Mononuclear cell (primary cell): ENCODE measurements around the gene MAFF. TPM values are rescaled to one million over a fixed set of nuclear protein-coding genes. Genes with fewer than 3 reads are reported as not detected.
"Not testable (repeated sequence)": the region's sequence is repeated elsewhere in the genome, so short reads cannot be mapped to it uniquely, and the experiment has no call there.

Source experiments
- H3K27me3 ChIP-seq: 2 replicates; pipeline ENCODE4 v1.6.0; 2011; ENCODE audit warnings: low read length, control low read depth; ENCODE audit not compliant: insufficient read depth
- H3K4me1 ChIP-seq: 2 replicates; pipeline ENCODE4 v1.5.1; 2011; ENCODE audit warnings: mild to moderate bottlenecking, low read length, control low read depth; ENCODE audit not compliant: insufficient read depth
- H3K4me3 ChIP-seq: 2 replicates; pipeline ENCODE4 v1.5.1; 2011; ENCODE audit warnings: mild to moderate bottlenecking, low read length, moderate library complexity
- H3K9me3 ChIP-seq: 2 replicates; pipeline ENCODE4 v1.5.1; 2011; ENCODE audit warnings: low read depth, mild to moderate bottlenecking, control low read depth, low read length
- total RNA-seq: library from RNA; depleted of rRNA; stranded (reverse); fragments of >200 nt; gene quantifications from one replicate; pipeline ENCODE4 v1.2.3, GENCODE V29; 2012

Gene MAFF
- total RNA-seq, 1 donor, result 37.3 TPM

DNA sequence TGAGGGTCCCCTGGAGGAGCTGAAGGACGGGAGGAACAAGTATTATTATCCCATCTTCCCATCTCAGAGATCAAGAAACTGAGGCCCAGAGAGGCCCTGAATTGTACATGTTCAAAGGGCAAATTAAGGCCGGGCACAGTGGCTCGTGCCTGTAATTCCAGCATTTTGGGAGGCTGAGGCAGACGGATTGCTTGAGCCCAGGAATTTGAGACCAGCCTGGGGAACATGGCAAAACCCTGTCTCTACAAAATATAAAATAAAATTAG, 28.2 kb upstream of the MAFF start:
- H3K9me3 ChIP-seq, result no peaks in the 10 kb centered on the region
- no peak overlapping the region for H3K4me3 ChIP-seq
- H3K27me3 ChIP-seq, result no peaks in the 10 kb centered on the region
- peaks cover 36% of the 10 kb centered on the region for H3K4me1 ChIP-seq

DNA sequence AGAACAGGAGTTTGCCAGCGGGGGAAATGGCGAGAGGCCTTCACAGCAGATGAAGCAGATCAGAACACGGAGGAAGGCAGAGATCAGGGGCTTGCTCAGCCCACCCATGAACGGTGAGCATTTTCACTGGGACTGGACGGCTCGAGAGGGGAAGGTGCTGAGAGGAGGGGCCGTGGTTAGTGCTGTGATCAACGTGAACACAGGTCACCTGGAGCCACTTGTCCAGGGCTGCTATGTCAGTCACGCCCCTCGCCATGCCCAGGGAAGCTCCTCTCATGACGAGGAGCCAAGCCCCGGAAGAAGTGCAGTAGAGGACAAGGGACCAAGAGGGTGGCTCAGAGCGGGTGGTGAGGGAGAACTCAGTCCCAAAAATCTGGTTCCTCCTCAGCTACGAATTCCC, 27.2 kb upstream of the MAFF start:
- Histone ChIP-seq H3K4me3 (no peak overlapping the region), H3K4me1 (peaks cover 39% of the 10 kb centered on the region), H3K9me3 (no peaks in the 10 kb centered on the region), H3K27me3 (no peaks in the 10 kb centered on the region)

DNA sequence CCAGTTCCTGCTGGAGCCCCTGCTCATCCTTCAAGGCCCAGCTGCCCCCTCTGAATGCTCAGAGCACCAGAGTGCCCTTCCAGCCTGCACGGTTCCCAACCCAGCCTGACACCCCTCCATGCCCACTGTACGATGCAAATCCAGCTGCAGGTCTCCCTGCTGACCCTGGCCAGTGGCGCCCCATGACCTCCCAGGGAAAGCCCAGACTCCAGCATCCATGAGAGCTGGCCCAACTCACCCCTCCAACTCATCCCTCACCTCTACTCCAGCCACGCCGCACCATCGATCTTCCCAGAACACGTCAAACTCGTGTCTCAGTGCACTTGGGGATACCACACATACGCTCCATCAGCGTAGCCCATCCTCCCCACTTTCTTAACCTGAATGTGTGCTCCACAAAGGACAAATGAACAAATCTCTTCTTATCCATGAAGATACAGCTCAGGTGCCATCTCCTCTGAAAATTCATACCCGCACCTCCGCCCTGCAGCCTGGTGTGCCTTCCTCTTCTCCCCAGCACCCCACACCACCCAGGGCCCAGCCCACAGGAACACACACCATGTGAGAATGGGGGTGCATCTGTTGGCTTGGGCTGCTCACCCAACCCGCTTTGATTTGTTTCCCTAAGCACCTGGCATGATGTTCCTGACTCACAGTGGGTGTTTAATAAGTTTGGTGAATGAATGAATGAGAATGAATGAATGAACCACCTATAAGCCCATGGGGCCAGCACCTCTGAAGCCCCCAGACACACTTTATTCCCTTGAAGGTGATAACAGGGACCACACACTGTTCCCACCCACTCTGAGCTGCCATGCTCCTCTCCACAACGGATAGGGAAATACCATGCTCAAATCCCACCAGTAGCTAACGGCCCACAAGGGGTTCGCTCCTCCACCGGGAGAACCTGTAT, 26.3 kb upstream of the MAFF start:
- peaks cover 48% of the 10 kb centered on the region for H3K4me1 ChIP-seq
- no peaks in the 10 kb centered on the region for H3K27me3 ChIP-seq
- no peaks in the 10 kb centered on the region for H3K9me3 ChIP-seq
- H3K4me3 ChIP-seq, result no peak overlapping the region

DNA sequence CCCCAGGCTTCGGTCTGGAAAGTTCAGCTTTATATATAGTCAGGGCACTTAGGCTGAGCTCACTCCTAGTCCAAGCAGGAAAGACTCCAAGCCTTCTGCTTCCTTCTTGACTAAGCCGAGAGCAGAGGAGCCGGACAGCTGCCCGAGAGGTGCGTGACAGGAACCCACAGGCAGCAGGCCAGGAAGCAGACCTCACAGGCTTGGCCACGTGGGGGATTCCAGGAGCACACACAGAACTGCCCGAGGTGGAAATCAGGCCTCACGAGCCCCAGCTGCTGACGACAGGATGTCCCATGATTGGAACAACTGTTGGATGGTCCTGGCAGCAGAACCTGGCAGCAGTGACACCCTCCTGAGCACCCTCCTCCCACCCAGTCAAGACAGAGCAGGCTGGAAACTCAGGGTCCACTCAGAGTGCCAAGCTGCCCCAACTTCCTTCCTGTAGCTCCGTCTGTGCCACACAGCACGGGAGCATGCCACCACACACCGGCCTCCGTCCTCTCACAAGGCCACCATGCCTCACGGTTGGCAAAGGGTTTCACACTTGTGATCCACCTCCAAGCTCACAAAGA, 25.5 kb upstream of the MAFF start:
- Histone ChIP-seq H3K9me3 (no peaks in the 10 kb centered on the region), H3K4me3 (no peak overlapping the region), H3K27me3 (no peaks in the 10 kb centered on the region), H3K4me1 (peaks cover 56% of the 10 kb centered on the region)

DNA sequence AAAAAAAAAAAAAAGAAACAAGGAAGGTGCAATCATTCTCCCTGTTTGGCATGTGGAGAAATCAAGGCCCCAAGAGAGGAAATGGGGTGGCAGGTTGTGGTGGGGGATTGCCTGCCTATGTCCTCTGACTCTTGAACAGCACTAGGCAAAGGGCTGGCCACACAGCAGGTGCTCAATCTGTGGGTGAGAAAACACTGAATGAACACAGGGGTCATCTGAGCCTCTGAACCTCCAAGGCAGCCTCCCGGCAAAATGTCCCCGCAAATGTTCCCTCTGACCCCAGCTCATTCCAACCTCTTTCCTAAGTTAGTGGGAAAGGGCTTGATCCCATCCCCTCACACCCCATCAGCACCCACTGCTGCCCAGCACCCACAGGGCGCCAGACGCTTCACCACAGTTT, 24.8 kb upstream of the MAFF start:
- no peak overlapping the region for H3K4me3 ChIP-seq
- H3K4me1 ChIP-seq, result peaks cover 60% of the 10 kb centered on the region
- no peaks in the 10 kb centered on the region for H3K9me3 ChIP-seq
- no peaks in the 10 kb centered on the region for H3K27me3 ChIP-seq

DNA sequence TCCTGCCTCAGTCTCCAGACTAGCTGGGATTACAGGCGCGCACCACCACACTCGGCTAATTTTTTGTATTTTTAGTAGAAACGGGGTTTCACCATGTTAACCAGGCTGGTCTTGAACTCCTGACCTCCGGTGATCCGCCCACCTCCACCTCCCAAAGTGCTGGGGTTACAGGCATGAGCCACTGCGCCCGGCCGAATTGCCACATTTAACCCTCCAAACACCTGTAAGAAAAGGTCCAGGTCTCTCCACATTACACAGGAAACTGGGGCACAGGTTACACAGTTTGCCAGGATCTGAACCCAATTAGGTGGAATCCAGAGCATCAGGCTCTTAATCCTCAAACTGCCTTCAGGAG, 24.2 kb upstream of the MAFF start:
- peaks cover 63% of the 10 kb centered on the region for H3K4me1 ChIP-seq
- H3K27me3 ChIP-seq, H3K9me3 ChIP-seq, H3K4me3 ChIP-seq: not testable (repeated sequence)

DNA sequence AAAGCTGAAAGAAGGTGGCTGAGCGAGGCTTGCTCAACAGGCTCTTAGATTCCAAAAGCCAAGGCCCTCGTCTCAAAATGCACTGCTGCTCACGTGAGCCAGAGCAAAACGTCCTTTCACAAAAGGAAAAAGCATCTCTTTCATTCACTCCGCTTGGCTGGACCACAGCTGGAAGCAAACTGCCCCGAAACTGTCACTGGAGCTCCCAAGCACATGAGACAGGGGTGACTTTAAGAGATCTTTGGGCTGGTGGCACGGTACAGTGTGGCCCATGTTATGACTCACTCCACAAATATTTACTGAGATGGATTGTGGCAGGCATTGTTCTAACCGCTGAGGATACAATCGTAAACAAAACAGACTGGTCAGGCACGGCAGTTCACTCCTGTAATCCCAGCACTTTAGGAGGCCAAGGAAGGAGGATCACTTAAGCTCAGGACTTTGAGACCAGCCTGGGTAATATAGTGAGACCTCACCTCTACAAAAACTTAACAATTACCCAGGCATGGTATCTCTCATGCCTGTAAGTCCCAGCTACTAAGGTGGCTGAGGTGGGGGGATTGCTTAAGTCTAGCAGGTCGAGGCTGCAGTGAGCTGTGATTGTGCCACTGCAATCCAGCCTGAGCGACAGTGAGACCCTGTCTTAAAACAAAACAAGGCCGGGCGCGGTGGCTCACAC, 23.7 kb upstream of the MAFF start:
- Histone ChIP-seq H3K4me1 (peaks cover 58% of the 10 kb centered on the region), H3K9me3 (no peaks in the 10 kb centered on the region), H3K4me3 (no peak overlapping the region), H3K27me3 (no peaks in the 10 kb centered on the region)

DNA sequence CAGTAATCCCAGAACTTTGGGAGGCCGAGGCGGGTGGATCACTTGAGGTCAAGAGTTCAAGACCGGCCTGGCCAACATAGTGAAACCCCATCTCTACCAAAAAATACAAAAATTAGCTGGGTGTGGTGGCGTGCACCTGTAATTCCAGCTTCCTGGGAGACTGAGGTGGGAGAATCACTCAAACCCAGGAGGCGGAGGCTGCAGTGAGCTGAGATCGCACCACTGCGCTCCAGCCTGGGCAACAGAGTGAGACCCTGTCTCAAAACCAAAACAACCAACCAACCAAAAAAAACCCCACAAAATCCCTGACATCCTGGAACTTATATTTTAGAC, 23.2 kb upstream of the MAFF start:
- not testable (repeated sequence) for H3K27me3 ChIP-seq, H3K9me3 ChIP-seq, H3K4me3 ChIP-seq
- peaks cover 53% of the 10 kb centered on the region for H3K4me1 ChIP-seq

DNA sequence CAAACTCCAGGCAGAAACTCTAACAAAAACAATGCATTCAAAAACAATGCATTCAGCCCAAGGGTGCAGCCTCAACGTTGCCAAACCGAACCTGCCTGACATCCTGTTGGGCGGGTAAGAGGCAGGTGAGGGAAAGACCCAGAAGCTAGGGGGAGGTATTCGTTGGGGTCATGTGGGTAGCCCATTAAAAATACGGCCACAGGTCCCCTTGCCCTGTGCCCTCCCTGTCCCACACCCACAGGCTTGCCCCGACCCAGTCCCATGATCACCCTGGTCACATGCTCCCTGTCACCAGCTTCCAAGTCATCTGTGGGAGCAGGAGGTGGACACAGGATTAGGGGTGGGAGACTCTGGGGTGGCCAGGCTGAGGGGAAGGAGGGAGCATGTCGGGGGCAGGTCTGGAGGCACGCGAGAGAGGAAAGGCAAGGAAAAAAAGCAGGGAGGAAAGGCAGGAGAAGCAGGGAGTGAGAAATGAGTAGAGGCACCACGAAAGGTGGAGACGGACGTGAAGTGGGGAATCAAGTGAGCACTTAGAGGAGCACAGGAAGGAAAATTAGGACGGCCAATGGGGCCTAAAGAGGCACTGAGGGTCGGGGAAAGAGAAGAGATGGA, 20.8 kb upstream of the MAFF start:
- H3K9me3 ChIP-seq, result no peaks in the 10 kb centered on the region
- peaks cover 44% of the 10 kb centered on the region for H3K4me1 ChIP-seq
- peak overlapping the region; percentile 57 for H3K4me3 ChIP-seq
- no peaks in the 10 kb centered on the region for H3K27me3 ChIP-seq

DNA sequence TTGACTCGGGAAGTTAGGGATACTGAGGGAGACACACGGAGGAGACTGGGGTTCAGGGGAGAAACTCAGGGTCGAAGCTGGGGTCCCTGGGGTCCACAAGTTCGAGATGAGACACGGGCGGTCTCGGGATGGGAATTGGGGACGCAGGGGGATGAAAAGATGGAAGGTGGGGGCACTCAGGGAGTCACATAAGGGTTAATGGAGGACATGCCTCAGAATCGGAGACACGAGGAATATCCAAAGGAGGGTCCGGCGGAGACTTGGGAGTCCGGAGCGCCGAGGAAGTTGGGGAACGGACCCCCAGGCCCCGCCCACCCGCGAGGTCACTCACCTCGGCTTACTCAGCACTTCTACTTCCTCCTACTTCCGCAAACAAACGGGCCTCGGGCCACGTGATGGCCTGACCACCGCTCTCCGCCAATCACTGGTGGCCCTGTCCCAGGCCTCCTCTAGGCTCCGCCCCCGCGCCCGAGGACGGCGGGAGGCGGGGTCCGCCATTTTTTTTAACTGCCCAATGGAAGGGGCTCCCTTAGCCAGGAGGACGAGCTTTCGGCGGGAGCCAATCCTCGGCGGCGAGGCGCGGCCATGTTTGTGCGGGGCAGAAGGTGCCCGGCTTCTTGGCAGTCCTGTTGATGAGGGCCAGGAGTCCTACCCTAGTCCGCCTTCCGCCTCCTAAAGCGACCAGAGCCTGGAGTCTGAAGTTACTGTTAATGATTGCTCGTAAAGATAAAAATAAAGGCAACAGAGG, 20.2 kb upstream of the MAFF start, which contains the start of gene PLA2G6:
TSS of gene PLA2G6 (minus strand) at position 378 of the 748 bp plus-strand sequence. CDS start 12,404 bp downstream, outside the sequence.
- peaks cover 37% of the 10 kb centered on the region for H3K4me1 ChIP-seq
- no peaks in the 10 kb centered on the region for H3K27me3 ChIP-seq
- H3K4me3 ChIP-seq, result peak within 1 kb of the TSS; percentile 57
- no peaks in the 10 kb centered on the region for H3K9me3 ChIP-seq

DNA sequence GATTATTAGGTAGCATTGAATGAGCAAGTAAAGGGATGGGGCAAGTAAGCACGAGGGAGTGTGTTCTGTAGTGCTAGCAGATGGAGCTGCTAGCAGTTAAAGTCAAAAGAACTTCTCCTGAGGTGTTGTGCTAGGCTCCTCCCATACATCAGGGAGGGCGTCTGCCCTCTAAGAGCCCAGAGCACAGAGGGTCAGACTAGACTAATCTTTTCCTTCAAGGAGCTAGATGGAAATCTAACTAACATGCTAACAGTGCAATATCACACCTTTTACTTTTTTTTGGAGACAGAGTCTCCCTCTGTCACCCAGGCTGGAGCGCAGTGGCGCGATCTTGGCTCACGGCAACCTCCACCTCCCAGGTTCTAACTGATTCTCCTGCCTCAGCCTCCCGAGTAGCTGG, 17.0 kb upstream of the MAFF start:
- Histone ChIP-seq H3K4me3 (no peak overlapping the region), H3K4me1 (peaks cover 25% of the 10 kb centered on the region), H3K27me3 (no peaks in the 10 kb centered on the region)

DNA sequence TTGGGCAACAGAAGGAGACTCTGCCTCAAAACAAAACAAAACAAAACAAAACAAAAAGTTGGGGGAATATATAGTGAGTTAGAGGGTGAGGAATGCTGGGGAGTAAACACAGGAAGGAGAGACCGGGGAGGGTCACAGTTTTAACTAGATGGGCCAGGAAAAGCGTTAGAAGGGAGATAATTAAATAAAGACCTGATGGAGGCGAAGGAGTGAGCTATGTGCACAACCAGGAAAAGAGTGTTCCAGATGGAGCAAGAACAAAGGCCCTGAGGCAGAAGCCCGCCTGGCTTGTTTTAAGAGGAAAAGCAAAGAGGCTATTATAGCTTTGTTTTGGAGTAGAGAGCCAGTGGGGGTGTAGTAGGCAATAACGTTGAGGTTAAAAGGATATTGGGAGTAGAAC, 15.4 kb upstream of the MAFF start:
- H3K9me3 ChIP-seq, result no peaks in the 10 kb centered on the region
- no peak overlapping the region for H3K4me3 ChIP-seq
- H3K4me1 ChIP-seq, result peaks cover 8% of the 10 kb centered on the region
- no peaks in the 10 kb centered on the region for H3K27me3 ChIP-seq

More for the DNA sequence above, 17.0 kb upstream of the MAFF start:
- no peaks in the 10 kb centered on the region for H3K9me3 ChIP-seq

DNA sequence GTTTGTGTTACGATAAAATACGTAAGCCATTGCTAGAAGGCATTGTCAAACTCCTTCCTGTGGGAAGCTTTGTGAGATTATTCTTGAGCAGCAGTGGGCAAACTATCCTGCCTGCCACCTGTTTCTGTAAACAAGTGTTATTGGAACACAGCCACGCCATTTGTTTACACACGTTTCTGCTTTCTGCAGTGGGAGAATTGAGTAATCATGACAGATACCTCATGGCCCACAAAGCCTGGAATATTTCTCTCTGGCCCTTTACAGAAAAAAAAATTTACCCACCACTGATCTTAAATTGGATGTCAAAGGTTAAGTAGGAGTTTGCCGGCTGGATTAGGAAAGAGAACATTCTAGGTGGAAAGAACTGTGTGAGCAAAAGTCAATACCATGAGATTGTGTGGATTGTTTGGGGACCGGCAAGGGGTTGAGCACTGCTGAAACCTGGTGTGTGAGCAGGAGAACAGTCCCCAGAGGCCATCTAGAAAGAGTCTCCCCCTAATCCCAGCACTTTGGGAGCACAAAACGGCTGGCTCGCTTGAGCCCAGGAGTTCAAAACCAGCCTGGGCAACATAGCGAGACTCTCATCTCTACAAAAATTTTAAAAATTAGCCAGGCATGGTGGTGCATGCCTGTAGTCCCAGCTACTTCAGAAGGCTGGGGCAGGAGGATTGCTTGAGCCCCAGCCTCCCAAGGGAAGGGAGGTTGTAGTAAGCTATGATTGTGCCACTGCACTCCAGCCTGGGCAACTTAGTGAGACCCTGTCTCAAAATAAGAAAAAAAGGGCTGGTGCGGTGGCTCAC, 14.2 kb upstream of the MAFF start:
- H3K9me3 ChIP-seq, result no peaks in the 10 kb centered on the region
- H3K27me3 ChIP-seq, result no peaks in the 10 kb centered on the region
- H3K4me1 ChIP-seq, result no peaks in the 10 kb centered on the region
- no peak overlapping the region for H3K4me3 ChIP-seq

DNA sequence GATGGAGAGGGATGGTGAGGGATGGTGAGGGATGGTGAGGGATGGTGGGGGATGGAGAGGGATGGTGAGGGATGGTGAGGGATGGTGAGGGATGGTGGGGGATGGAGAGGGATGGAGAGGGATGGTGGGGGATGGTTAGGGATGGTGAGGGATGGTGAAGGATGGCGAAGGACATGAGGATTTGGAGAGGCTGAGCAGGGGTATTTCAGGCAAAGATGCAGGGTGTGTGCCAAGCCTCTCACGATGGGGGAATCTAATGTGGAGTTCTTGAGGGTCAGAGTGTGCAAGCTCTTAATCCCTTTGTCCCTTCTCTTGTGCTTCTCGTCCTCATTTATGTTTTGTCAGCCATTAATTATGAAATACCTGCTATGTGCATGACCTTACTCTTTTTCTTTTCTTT, 12.7 kb upstream of the MAFF start:
- Histone ChIP-seq H3K9me3 (no peaks in the 10 kb centered on the region), H3K4me3 (no peak overlapping the region), H3K4me1 (peaks cover 11% of the 10 kb centered on the region), H3K27me3 (no peaks in the 10 kb centered on the region)
